Activated gamma-delta T cell treated with anti-CD3 and anti-CD28 coated beads, Interleukin-2, amount 50 U/mL, for 16 hours (primary cell): ENCODE data around the gene MATCAP1.

Experiments
- DNase-seq: peaks from one replicate; pipeline ENCODE4 v3.0.0-alpha.2; 2020; ENCODE audit warnings: low read depth

MATCAP1 gene

GRCh38 chr16:67170949-67171649 is 12.7 kb downstream of the MATCAP1 start:
- no peak for DNase-seq

GRCh38 chr16:67170168-67170948 is 13.4 kb downstream of the MATCAP1 start, which contains the start of gene NOL3:
NOL3 (plus strand) TSS chr16:67170538.
- DNase-seq: no peak

- no peak for DNase-seq
These were observed 14.1 kb downstream of the MATCAP1 start for GRCh38 chr16:67169642-67170167.

- DNase-seq: no peak
These were observed 14.7 kb downstream of the MATCAP1 start for GRCh38 chr16:67169011-67169451.

- DNase-seq: no peak
These were observed 16.2 kb downstream of the MATCAP1 start for GRCh38 chr16:67167588-67167987.

- no peak for DNase-seq
These were observed 17.1 kb downstream of the MATCAP1 start for GRCh38 chr16:67166598-67167168.

- no peak for DNase-seq
These were observed 17.6 kb downstream of the MATCAP1 start for GRCh38 chr16:67166110-67166547.

GRCh38 chr16:67165121-67166078 is 18.4 kb downstream of the MATCAP1 start:
- no peak for DNase-seq

- no peak for DNase-seq
These were observed 19.1 kb downstream of the MATCAP1 start, which contains the start of gene HSF4 for GRCh38 chr16:67164599-67165061. HSF4 (plus strand) TSS chr16:67164745; CDS start chr16:67164812, 67 bp downstream.

- DNase-seq: no peak
These were observed 19.7 kb downstream of the MATCAP1 start for GRCh38 chr16:67163999-67164558.

- no peak for DNase-seq
These were observed 20.4 kb downstream of the MATCAP1 start for GRCh38 chr16:67163164-67163998.

- DNase-seq: no peak
These were observed 21.1 kb downstream of the MATCAP1 start for GRCh38 chr16:67162506-67163163.

GRCh38 chr16:67161595-67162058 is 22.1 kb downstream of the MATCAP1 start:
- no peak for DNase-seq

GRCh38 chr16:67158637-67159600 is 24.8 kb downstream of the MATCAP1 start:
- DNase-seq: peak; percentile 56

- no peak for DNase-seq
These were observed 25.7 kb downstream of the MATCAP1 start for GRCh38 chr16:67157892-67158635.

- DNase-seq: no peak
These were observed 26.5 kb downstream of the MATCAP1 start for GRCh38 chr16:67157106-67157748.
